GM18909 (cell line): ENCODE results near the gene CAMKK1.
A peak's percentile ranks its signal among the peaks of the same experiment; 100 is the strongest.

ENCODE experiments used
- ATAC-seq: cut with Tn5 transposase; IDR thresholded peaks from one replicate; pipeline ENCODE4 v1.9.1; 2021; ENCODE audit warnings: mild to moderate bottlenecking; ENCODE audit not compliant: unreplicated experiment, poor library complexity

The CAMKK1 gene

GRCh38 chr17:3918372-3919122, 25.7 kb upstream of the CAMKK1 start:
- no peak for ATAC-seq

- no peak for ATAC-seq
Measured at GRCh38 chr17:3917391-3917931, 24.6 kb upstream of the CAMKK1 start.

- no peak for ATAC-seq
Measured at GRCh38 chr17:3916825-3917224, 24.0 kb upstream of the CAMKK1 start.

GRCh38 chr17:3915995-3916696, 23.3 kb upstream of the CAMKK1 start, which contains the start of gene P2RX1:
TSS of gene P2RX1 (minus strand) at chr17:3916465. CDS start at chr17:3916225, 240 bp downstream.
- no peak for ATAC-seq

GRCh38 chr17:3915581-3915994, 22.7 kb upstream of the CAMKK1 start:
- ATAC-seq, result no peak

- ATAC-seq, result peak; percentile 54
Measured at GRCh38 chr17:3914312-3914670, 21.4 kb upstream of the CAMKK1 start.

- peak; percentile 39 for ATAC-seq
Measured at GRCh38 chr17:3913531-3914311, 20.9 kb upstream of the CAMKK1 start.

GRCh38 chr17:3912827-3913226, 20.0 kb upstream of the CAMKK1 start:
- ATAC-seq, result no peak

GRCh38 chr17:3911271-3912053, 18.6 kb upstream of the CAMKK1 start:
- ATAC-seq, result peak; percentile 72

- ATAC-seq, result no peak
Measured at GRCh38 chr17:3910420-3911270, 17.8 kb upstream of the CAMKK1 start.

GRCh38 chr17:3909257-3909656, 16.4 kb upstream of the CAMKK1 start:
- no peak for ATAC-seq

GRCh38 chr17:3907483-3908216, 14.8 kb upstream of the CAMKK1 start:
- ATAC-seq, result no peak

GRCh38 chr17:3906881-3907280, 14.0 kb upstream of the CAMKK1 start:
- no peak for ATAC-seq

GRCh38 chr17:3905017-3905520, 12.2 kb upstream of the CAMKK1 start:
- no peak for ATAC-seq

GRCh38 chr17:3904501-3904900, 11.6 kb upstream of the CAMKK1 start:
- ATAC-seq, result no peak

GRCh38 chr17:3903881-3904290, 11.0 kb upstream of the CAMKK1 start:
- ATAC-seq, result no peak

GRCh38 chr17:3903051-3903825, 10.4 kb upstream of the CAMKK1 start:
- no peak for ATAC-seq
